NCI-H128 (cell line): Measurements from ENCODE around the gene SETD1B.

Source experiments
- DNase-seq: peaks from one replicate; lab custom pipeline; 2025; ENCODE audit not compliant: unreplicated experiment; lab: John Stamatoyannopoulos, UW

Gene SETD1B

DNA sequence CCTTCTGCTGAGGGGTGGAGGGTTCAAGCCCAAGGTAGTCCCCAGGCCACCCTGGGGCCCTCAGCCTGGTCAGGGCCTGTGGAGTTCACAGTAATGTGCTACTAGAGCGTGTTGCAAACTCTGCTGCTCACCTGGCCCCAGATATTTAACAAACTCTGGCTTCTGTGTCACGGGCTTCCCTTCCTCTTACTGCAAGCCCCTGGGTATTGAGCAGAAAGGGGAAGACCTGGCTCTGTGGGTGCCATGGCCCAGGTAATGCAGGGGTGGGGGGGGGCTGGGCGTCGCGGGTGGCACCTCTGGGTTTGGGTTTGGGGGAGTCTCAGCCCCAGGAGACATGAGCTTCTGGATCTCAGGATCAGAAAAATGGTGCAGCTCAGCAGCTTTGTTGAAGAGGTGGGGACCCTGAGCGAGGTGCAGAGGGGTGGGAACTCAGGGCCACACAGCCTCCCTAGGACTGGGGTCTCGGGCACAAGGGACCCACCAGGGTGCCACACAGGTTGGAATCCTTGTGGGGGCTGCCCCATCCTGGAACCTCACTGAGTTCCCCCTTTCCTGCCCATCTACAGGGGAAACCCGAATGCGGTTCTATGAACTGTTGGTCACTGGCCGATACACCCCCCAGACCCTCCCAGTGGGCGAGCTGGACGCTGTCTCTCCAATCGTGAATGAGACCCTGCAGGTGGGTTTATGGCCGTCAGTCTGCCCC is 4.0 kb downstream of the SETD1B start:
- DNase-seq, result no peak

DNA sequence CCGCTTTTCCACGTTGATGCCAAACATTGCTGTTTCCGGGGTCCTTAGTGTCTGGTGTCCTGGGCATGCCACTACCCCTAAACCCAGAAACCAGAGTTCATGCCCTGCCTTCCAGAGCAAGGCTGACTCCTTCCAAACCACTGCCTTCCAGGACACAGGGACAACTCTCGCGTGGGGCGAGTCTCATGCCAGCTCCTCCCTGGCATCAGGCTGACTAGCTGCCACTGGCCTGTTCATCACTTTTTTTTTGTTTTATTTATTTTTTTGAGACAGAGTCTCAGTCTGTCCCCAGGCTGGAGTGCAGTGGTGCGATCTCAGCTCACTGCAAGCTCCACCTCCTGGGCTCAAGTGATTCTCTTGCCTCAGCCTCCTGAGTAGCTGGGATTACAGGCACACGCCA is 4.8 kb downstream of the SETD1B start:
- no peak for DNase-seq

GRCh38 chr12:121809712-121810116 is 5.9 kb downstream of the SETD1B start:
- no peak for DNase-seq

DNA sequence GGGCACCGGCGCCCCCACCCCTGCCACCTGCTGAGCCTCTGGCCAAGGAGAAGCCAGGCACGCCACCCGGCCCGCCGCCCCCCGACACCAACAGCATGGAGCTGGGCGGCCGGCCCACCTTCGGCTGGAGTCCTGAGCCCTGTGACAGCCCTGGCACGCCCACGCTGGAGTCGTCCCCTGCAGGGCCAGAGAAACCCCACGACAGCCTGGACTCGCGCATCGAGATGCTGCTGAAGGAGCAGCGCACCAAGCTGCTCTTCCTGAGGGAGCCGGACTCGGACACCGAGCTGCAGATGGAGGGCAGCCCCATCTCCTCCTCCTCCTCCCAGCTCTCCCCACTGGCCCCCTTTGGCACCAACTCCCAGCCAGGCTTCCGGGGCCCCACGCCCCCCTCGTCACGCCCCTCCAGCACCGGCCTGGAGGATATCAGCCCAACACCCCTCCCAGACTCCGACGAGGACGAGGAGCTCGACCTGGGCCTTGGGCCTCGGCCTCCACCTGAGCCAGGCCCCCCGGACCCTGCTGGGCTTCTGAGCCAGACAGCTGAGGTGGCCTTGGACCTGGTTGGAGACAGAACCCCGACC is 6.5 kb downstream of the SETD1B start:
- no peak for DNase-seq

DNA sequence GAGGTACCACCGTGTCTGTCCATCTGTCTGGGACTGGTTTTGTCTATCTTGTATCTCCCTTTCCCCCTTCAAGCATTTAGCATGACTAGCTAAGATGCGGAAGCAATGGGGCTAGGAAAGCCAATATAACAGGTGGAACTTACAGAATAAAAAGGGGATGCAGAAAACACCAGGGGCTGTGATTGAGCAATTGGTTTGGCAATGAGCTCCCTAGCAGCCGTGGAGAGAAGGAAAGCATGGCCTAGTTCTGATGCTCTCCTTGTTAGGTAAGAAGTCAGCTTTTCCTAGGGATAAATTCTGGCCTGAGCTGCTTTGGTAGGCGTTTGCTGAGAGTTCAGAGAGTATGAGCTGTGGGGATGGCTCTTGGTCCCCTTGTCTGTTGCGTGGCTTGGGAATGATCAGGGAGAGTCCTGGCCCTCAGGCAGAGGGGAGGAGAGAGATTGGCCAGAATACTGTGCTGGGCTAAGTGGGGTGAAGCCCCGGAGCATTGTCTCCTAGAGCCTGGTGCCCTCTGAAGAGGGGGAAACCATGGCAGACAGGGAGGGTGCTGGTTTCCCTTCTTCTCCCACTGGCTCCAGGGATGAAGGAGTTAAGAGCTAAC is 7.1 kb downstream of the SETD1B start:
- no peak for DNase-seq

DNA sequence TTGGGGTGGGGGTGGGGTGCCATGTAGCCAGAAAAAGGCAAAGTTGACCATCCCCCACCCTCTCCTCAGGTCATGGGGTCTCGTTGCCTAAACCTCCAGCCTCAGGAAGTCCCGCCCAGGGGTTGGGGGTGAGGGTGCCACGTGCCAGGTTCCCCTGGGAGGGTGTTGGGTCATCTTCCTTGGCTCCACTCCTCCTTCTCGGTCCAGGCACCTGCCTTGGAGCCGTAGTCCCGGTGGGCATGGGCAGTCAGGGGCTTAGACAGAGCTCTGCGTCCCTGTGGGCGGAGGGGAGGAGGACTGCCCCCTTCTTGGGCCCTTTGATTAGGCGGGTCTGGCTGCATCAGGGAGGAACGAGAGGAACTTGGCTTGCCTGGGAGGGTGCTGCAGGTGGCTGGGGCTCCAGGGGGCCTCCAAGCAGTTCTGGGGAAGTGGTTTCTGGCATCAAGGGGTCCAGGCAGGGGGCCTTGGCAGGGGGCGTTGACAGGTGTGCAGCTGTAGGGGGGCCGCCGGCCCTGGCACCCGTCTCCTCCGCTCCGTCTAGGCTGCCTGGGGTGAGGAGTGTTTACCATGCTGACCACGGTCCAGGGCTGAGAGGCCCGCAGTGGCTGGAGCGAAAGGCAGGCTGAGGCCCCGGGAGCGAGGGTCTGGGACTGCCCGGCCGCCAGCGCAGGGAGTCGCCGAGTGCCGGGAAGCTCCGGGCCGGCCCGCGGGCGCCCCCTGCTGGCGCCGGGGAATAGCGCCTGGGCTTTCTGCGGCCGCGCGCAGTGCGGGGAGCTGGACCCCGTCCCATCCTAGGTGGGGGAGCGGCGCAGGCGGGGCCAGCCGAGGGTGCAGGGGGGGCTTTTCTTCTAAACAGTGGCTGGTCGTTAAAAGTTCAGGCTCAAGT is 7.9 kb downstream of the SETD1B start:
- peak; percentile 32 for DNase-seq

- DNase-seq, result no peak
These were observed 8.6 kb downstream of the SETD1B start for GRCh38 chr12:121812320-121812871.

GRCh38 chr12:121812921-121813896 is 9.4 kb downstream of the SETD1B start:
- no peak for DNase-seq

DNA sequence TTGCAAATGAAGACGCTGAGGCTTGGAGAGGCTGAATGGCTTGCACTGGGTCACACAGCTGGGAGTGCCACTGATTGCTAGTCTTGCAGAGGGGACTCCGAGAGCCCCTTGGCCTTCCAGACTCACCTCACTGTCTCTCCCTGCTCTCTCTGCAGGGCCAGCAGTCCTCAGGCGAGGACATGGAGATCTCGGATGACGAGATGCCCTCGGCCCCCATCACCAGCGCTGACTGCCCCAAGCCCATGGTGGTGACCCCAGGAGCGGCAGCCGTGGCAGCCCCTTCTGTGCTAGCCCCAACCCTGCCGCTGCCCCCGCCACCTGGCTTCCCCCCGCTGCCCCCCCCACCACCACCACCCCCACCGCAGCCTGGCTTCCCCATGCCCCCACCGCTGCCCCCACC is 10.1 kb downstream of the SETD1B start:
- DNase-seq, result no peak

DNA sequence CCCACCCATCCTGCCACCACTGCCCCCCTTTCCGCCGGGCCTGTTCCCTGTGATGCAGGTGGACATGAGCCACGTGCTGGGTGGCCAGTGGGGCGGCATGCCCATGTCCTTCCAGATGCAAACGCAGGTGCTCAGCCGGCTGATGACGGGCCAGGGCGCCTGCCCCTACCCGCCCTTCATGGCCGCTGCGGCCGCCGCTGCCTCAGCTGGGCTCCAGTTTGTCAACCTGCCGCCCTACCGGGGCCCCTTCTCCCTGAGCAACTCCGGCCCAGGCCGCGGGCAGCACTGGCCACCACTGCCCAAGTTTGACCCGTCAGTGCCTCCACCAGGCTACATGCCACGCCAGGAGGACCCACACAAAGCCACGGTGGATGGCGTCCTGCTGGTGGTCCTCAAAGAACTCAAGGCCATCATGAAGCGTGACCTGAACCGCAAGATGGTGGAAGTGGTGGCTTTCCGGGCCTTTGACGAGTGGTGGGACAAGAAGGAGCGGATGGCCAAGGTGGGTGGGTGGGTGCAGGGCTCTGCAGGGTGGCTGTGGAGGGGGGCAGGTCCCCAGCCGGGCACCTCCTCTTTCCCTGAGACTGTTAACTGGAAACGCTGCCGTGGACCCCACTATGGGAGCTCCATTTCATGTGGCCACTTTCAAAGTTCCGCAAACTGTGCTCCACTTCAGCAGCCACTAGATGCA is 10.8 kb downstream of the SETD1B start:
- DNase-seq, result no peak

GRCh38 chr12:121815263-121815662 is 11.5 kb downstream of the SETD1B start:
- no peak for DNase-seq

- no peak for DNase-seq
These were observed 13.3 kb downstream of the SETD1B start for GRCh38 chr12:121816925-121817647.

GRCh38 chr12:121817648-121818043 is 13.8 kb downstream of the SETD1B start:
- no peak for DNase-seq

DNA sequence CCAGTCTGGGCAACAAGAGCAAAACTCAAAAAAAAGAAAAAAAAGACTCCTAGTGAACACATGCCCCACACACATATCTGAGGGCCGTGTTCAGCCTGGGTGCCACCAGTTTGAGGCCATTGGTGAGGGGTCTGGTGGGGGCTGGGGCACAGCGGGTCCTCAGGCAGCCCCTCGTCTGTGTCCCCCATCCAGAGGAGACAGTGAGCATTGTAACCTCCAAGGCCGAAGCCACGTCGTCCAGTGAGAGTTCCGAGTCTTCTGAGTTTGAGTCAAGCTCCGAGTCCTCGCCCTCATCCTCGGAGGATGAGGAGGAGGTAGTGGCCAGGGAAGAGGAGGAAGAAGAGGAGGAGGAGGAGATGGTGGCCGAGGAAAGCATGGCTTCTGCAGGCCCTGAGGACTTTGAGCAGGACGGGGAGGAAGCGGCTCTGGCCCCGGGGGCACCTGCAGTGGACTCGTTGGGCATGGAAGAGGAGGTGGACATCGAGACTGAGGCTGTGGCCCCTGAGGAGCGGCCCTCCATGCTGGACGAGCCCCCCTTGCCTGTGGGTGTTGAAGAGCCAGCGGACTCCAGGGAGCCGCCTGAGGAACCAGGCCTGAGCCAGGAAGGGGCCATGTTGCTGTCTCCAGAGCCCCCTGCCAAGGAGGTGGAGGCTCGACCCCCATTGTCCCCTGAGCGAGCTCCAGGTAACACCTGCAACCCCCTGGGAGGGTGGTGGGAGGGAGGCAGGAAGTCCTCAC is 15.6 kb downstream of the SETD1B start:
- no peak for DNase-seq

DNA sequence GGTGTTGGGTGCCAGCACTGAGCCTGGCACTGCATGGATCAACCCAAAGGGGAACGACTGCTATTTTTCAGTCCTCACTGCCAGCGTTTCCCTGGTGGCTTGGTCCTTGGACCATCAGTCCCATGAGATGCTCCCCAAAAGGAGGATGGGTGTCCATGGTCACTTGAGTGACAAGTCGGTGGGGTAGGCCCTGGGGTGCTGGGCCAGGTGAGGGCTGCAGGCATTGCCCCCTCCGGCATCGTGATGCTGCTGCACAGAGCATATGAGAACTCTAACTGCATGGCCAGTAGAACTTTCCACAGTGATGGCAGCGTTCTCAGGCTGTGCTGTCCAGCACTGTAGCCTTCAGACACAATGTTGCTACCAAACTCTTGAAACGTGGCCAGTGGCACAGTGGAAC is 16.2 kb downstream of the SETD1B start:
- no peak for DNase-seq

DNA sequence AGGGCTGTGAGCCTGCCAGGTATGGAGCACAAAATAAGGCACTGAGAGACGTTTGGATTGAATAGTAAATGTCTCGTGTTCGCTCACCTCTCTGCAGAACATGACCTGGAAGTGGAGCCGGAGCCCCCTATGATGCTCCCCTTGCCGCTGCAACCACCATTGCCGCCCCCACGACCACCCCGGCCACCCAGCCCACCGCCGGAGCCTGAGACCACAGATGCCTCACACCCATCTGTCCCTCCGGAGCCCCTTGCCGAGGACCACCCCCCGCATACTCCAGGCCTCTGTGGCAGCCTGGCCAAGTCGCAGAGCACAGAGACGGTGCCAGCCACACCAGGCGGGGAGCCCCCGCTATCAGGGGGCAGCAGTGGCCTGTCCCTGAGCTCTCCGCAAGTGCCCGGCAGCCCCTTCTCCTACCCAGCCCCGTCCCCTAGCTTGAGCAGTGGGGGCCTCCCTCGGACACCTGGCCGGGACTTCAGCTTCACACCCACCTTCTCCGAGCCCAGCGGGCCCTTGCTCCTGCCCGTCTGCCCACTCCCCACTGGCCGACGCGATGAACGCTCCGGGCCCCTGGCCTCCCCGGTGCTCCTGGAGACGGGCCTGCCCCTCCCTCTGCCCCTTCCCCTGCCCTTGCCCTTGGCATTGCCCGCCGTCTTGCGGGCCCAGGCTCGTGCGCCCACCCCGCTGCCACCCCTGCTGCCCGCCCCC is 18.7 kb downstream of the SETD1B start:
- DNase-seq, result no peak

GRCh38 chr12:121823101-121823726 is 19.4 kb downstream of the SETD1B start:
- DNase-seq, result no peak
